NB4 (cell line): ENCODE results near the gene REXO1.
"Not testable (repeated sequence)": the region's sequence is repeated elsewhere in the genome, so short reads cannot be mapped to it uniquely, and the experiment has no call there.

Source experiments
- DNase-seq: peaks from one replicate; pipeline ENCODE4 v3.0.0; 2010; ENCODE audit warnings: low read depth
- H3K4me3 ChIP-seq: one replicate; pipeline ENCODE4 v1.5.1; 2011; ENCODE audit warnings: mild to moderate bottlenecking, low read depth, low read length, moderate library complexity
- MAX ChIP-seq: IDR thresholded peaks from 2 replicates; pipeline ENCODE4 v1.6.1; 2011; ENCODE audit warnings: low read depth, low read length
- MYC ChIP-seq: IDR thresholded peaks from 2 replicates; pipeline ENCODE4 v1.6.1; 2011; ENCODE audit warnings: low read depth, low read length
- POLR2A ChIP-seq: IDR thresholded peaks from 2 replicates; pipeline ENCODE4 v1.6.1; 2011; ENCODE audit warnings: mild to moderate bottlenecking; ENCODE audit not compliant: insufficient read length; ENCODE audit errors: extremely low read depth
- TF ChIP-seq, protein P1 (sequence below): IDR thresholded peaks from one replicate; pipeline ENCODE4 v1.5.1; 2012; ENCODE audit warnings: low read depth, low read length

REXO1 gene

GRCh38 chr19:1888385-1888784 is 40.1 kb upstream of the REXO1 start:
- no peak overlapping the region for H3K4me3 ChIP-seq
- DNase-seq, result no peak
- TF ChIP-seq, protein P1, sequence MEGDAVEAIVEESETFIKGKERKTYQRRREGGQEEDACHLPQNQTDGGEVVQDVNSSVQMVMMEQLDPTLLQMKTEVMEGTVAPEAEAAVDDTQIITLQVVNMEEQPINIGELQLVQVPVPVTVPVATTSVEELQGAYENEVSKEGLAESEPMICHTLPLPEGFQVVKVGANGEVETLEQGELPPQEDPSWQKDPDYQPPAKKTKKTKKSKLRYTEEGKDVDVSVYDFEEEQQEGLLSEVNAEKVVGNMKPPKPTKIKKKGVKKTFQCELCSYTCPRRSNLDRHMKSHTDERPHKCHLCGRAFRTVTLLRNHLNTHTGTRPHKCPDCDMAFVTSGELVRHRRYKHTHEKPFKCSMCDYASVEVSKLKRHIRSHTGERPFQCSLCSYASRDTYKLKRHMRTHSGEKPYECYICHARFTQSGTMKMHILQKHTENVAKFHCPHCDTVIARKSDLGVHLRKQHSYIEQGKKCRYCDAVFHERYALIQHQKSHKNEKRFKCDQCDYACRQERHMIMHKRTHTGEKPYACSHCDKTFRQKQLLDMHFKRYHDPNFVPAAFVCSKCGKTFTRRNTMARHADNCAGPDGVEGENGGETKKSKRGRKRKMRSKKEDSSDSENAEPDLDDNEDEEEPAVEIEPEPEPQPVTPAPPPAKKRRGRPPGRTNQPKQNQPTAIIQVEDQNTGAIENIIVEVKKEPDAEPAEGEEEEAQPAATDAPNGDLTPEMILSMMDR, result no peak
- TF ChIP-seq MYC (no peak), POLR2A (no peak), MAX (no peak)

- H3K4me3 ChIP-seq, DNase-seq: not testable (repeated sequence)
Observed at GRCh38 chr19:1886360-1886759, 38.1 kb upstream of the REXO1 start.

DNA sequence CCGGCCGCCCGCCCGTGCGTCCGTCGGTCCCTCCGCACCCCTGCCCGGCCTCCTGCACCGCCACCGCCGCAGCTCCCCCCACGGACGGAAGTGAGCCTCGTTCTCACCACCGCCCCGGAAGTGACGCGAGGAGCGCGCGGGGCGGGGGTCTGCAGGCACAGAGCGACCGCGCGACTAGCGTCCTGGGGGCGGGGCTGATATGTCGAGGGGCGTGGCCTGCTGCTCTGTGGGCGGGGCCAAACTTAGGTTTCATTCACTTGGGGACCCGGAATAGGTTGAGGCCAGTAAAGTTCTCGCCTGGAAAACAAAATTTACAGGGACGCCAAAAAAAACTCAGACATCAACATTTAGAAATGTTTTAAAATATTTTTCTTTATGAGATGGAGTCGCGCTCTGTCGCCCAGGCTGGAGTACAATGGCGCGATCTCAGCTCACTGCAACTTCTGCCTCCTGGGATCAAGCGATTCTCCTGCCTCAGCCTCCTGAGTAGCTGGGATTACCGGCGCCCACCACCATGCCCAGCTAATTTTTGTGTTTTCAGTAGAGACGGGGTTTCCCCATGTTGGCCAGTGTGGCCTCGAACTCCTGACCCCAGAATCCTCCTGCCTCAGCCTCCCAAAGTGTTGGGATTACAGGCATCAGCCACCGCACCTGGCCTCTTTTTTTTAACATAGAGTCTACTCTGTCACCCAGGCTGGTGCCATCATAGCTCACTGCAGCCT is 37.3 kb upstream of the REXO1 start, which contains the start of gene ABHD17A:
Gene ABHD17A, minus strand, starts transcription at position 99 of the 722 bp plus-strand sequence. CDS start 3,930 bp downstream, outside the sequence.
- peak; percentile 92 for DNase-seq
- H3K4me3 ChIP-seq, result peak within 1 kb of the TSS; percentile 71
- TF ChIP-seq MAX (peak; percentile 16; the same call in 1 of the 2 replicates), MYC (peak; percentile 31; the same call in 1 of the 2 replicates)

DNA sequence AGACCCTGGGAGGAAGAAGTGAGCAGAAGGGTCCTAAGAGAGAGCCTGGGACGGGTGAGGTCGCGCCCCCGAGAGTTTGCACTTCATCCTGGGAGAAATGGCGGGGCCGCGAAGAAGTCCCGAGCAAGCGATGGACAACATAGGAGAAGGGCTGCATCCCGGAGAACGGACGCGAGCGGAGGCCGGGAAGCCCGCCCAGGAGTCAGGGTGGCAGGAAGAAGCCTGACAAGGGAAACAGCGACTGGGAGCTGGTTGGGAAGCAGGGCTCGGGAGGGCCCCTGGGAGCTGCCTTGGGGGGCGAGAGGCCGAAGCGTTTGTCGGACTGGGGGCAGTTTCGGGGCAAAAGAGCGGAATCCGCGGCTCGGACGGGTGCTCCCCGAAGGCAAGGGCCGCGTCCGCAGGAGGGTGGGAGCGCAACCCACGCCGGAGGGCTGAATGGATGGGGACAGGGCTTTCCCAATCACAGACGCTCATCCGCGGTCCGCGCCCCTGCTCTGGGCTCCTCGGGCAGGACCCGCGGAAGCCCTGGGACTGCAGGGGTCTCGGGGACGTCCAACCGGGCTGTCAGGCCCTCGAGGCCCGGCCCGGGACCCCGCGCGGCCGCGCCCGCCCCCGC is 36.5 kb upstream of the REXO1 start:
- peak overlapping the region; percentile 71 for H3K4me3 ChIP-seq
- TF ChIP-seq, protein P1, result no peak
- TF ChIP-seq POLR2A (no peak), MYC (no peak), MAX (no peak)
- no peak for DNase-seq

DNA sequence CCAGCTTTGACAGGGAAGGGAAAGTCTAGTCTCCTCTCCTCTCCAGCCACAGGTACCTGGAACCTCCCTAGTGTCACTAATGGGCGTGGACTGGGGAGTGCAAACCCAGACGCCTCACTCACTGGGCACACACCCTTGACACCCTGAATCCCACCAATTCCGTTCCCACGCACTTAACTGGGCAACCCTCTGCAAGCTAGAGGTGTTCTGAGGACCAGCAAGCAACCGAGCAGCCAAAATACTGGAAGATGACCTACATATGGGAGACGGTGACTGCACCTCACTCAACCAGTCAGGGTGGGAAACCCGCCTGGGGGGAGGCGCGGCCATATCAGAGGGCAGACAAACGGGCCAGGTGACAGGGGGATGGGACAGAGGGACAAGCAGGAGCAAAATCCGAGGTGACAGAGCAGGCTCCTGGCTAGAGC is 36.0 kb upstream of the REXO1 start:
- TF ChIP-seq, protein P1, result no peak
- TF ChIP-seq MYC (no peak), MAX (no peak), POLR2A (no peak)
- no peak for DNase-seq
- H3K4me3 ChIP-seq, result peak overlapping the region; percentile 71

- TF ChIP-seq MYC (no peak), MAX (no peak), POLR2A (no peak)
- TF ChIP-seq, protein P1, result no peak
- peak overlapping the region; percentile 71 for H3K4me3 ChIP-seq
- DNase-seq, result no peak
Observed at GRCh38 chr19:1883784-1884183, 35.5 kb upstream of the REXO1 start.
